Measurements from ENCODE around the gene HYAL3.

The HYAL3 gene

GRCh38 chr3:50298836-50299637, at the start of gene HYAL3, which contains the start of gene NAA80:
HYAL3 (minus strand) TSS chr3:50299405; CDS start chr3:50295602, 3,803 bp downstream.
NAA80 (minus strand) TSS chr3:50299405; CDS start chr3:50297463, 1,942 bp downstream.
- peak; percentile 98 for DNase-seq

- DNase-seq, result no peak
Measured at GRCh38 chr3:50347187-50347813, 48.1 kb upstream of the HYAL3 start.

GRCh38 chr3:50345586-50346234, 46.5 kb upstream of the HYAL3 start, which contains the start of gene ZMYND10:
ZMYND10 (minus strand) TSS chr3:50345732; CDS start chr3:50345579, 153 bp downstream.
- DNase-seq, result no peak

GRCh38 chr3:50345008-50345407, 45.8 kb upstream of the HYAL3 start:
- no peak for DNase-seq

GRCh38 chr3:50342813-50343633, 43.8 kb upstream of the HYAL3 start:
- no peak for DNase-seq

- no peak for DNase-seq
Measured at GRCh38 chr3:50341996-50342650, 42.9 kb upstream of the HYAL3 start.

GRCh38 chr3:50341537-50341936, 42.3 kb upstream of the HYAL3 start:
- no peak for DNase-seq

GRCh38 chr3:50340448-50341329, 41.5 kb upstream of the HYAL3 start, which contains the start of gene RASSF1:
RASSF1 (minus strand) TSS chr3:50340836; CDS start chr3:50340805, 31 bp downstream.
- no peak for DNase-seq

- DNase-seq, result no peak
Measured at GRCh38 chr3:50340147-50340447, 40.9 kb upstream of the HYAL3 start.

GRCh38 chr3:50339485-50340146, 40.4 kb upstream of the HYAL3 start:
- DNase-seq, result no peak

- no peak for DNase-seq
Measured at GRCh38 chr3:50338965-50339364, 39.8 kb upstream of the HYAL3 start.

- peak; percentile 98 for DNase-seq
Measured at GRCh38 chr3:50337175-50337861, 38.1 kb upstream of the HYAL3 start.

GRCh38 chr3:50336452-50337174, 37.4 kb upstream of the HYAL3 start:
- DNase-seq, result no peak

- no peak for DNase-seq
Measured at GRCh38 chr3:50334339-50335075, 35.3 kb upstream of the HYAL3 start.

GRCh38 chr3:50333744-50334328, 34.6 kb upstream of the HYAL3 start:
- DNase-seq, result no peak

- DNase-seq, result no peak
Measured at GRCh38 chr3:50331364-50331907, 32.2 kb upstream of the HYAL3 start.

- DNase-seq, result no peak
Measured at GRCh38 chr3:50330330-50330729, 31.1 kb upstream of the HYAL3 start.
